SH-SY5Y (cell line): ENCODE measurements around the gene TIAM2.

ENCODE experiments used
- GATA2 ChIP-seq: IDR thresholded peaks from 2 replicates; pipeline ENCODE4 v1.6.1; 2011; ENCODE audit warnings: mild to moderate bottlenecking, low read depth, low read length
- GATA3 ChIP-seq: IDR thresholded peaks from 2 replicates; pipeline ENCODE4 v1.6.1; 2011; ENCODE audit warnings: low read depth, mild to moderate bottlenecking, low read length, moderate library complexity

DNA sequence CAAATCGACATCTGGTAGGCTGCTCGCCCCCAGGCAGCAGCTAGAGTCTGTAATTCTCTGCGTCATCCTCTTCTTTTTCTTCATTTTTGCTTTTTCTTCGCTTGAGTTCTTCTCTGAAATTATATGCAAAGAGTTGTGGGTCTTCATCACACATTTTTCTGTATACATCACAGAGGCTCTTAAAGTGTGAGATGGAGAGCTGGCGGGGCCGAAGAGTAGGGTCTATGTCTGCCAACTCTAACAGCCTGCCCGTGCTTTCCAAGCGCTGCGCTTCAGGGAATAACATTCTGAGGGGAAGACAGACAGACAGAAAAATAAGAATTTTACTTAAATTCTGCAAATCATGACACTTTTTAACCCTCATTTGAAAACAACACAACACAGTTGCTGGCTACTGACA is 262.7 kb downstream of the TIAM2 start:
- TF ChIP-seq GATA2 (no peak), GATA3 (no peak)
